ENCODE measurements around the gene SMIM32.

The SMIM32 gene

GRCh38 chr5:136192526-136193321, at the start of gene SMIM32:
TSS of gene SMIM32 (minus strand) at chr5:136193162. CDS start at chr5:136192524, 638 bp downstream.
- peaks cover 40% of the 10 kb centered on the region for H3K27me3 ChIP-seq (ENCODE audit: insufficient read depth, poor library complexity, severe bottlenecking)
- peak; percentile 61 for DNase-seq (ENCODE audit: low spot score)

GRCh38 chr5:136242611-136243010, 49.6 kb upstream of the SMIM32 start:
- Histone ChIP-seq H3K27ac (ENCODE audit: poor library complexity, severe bottlenecking) (no peak overlapping the region), H3K9me3 (ENCODE audit: severe bottlenecking) (no peaks in the 10 kb centered on the region), H3K4me1 (ENCODE audit: insufficient read depth, poor library complexity, severe bottlenecking) (no peaks in the 10 kb centered on the region), H3K4me3 (ENCODE audit: severe bottlenecking) (no peak overlapping the region), H3K36me3 (ENCODE audit: low read depth) (no peaks in the 10 kb centered on the region), H3K27me3 (ENCODE audit: insufficient read depth, poor library complexity, severe bottlenecking) (no peaks in the 10 kb centered on the region)
- ATAC-seq (ENCODE audit: low read depth) (no peak), DNase-seq (ENCODE audit: low spot score) (no peak)
- no peak for TF ChIP-seq CTCF (IDR thresholded peaks at IDR 0.05; ENCODE audit: poor library complexity, severe bottlenecking)

More at GRCh38 chr5:136192526-136193321, at the start of gene SMIM32:
- Histone ChIP-seq H3K9me3 (ENCODE audit: severe bottlenecking) (no peaks in the 10 kb centered on the region), H3K4me1 (ENCODE audit: insufficient read depth, poor library complexity, severe bottlenecking) (no peaks in the 10 kb centered on the region), H3K4me3 (ENCODE audit: severe bottlenecking) (peak within 1 kb of the TSS; percentile 13), H3K27ac (ENCODE audit: poor library complexity, severe bottlenecking) (no peak within 1 kb of the TSS), H3K36me3 (ENCODE audit: low read depth) (no peaks in the 10 kb centered on the region)
- no peak for TF ChIP-seq CTCF (IDR thresholded peaks at IDR 0.05; ENCODE audit: poor library complexity, severe bottlenecking)
- ATAC-seq (ENCODE audit: low read depth), result peak; percentile 25

- no peaks in the 10 kb centered on the region for H3K27me3 ChIP-seq (ENCODE audit: insufficient read depth, poor library complexity, severe bottlenecking)
- H3K36me3 ChIP-seq (ENCODE audit: low read depth), result no peaks in the 10 kb centered on the region
- DNase-seq (ENCODE audit: low spot score), result no peak
- no peak for TF ChIP-seq CTCF (IDR thresholded peaks at IDR 0.05; ENCODE audit: poor library complexity, severe bottlenecking)
- no peak overlapping the region for H3K27ac ChIP-seq (ENCODE audit: poor library complexity, severe bottlenecking)
- H3K4me1 ChIP-seq (ENCODE audit: insufficient read depth, poor library complexity, severe bottlenecking), result no peaks in the 10 kb centered on the region
- no peak overlapping the region for H3K4me3 ChIP-seq (ENCODE audit: severe bottlenecking)
- no peaks in the 10 kb centered on the region for H3K9me3 ChIP-seq (ENCODE audit: severe bottlenecking)
- ATAC-seq (ENCODE audit: low read depth), result no peak
Observed at GRCh38 chr5:136242136-136242535, 49.2 kb upstream of the SMIM32 start.

GRCh38 chr5:136240894-136241293, 47.9 kb upstream of the SMIM32 start:
- DNase-seq (ENCODE audit: low spot score) (no peak), ATAC-seq (ENCODE audit: low read depth) (no peak)
- no peaks in the 10 kb centered on the region for H3K9me3 ChIP-seq (ENCODE audit: severe bottlenecking)
- TF ChIP-seq CTCF (IDR thresholded peaks at IDR 0.05; ENCODE audit: poor library complexity, severe bottlenecking), result no peak
- H3K4me1 ChIP-seq (ENCODE audit: insufficient read depth, poor library complexity, severe bottlenecking), result no peaks in the 10 kb centered on the region
- H3K36me3 ChIP-seq (ENCODE audit: low read depth), result no peaks in the 10 kb centered on the region
- no peak overlapping the region for H3K27ac ChIP-seq (ENCODE audit: poor library complexity, severe bottlenecking)
- H3K27me3 ChIP-seq (ENCODE audit: insufficient read depth, poor library complexity, severe bottlenecking), result no peaks in the 10 kb centered on the region
- no peak overlapping the region for H3K4me3 ChIP-seq (ENCODE audit: severe bottlenecking)

- Histone ChIP-seq H3K4me3 (ENCODE audit: severe bottlenecking) (no peak overlapping the region), H3K27me3 (ENCODE audit: insufficient read depth, poor library complexity, severe bottlenecking) (no peaks in the 10 kb centered on the region), H3K36me3 (ENCODE audit: low read depth) (no peaks in the 10 kb centered on the region), H3K9me3 (ENCODE audit: severe bottlenecking) (no peaks in the 10 kb centered on the region), H3K27ac (ENCODE audit: poor library complexity, severe bottlenecking) (no peak overlapping the region), H3K4me1 (ENCODE audit: insufficient read depth, poor library complexity, severe bottlenecking) (no peaks in the 10 kb centered on the region)
- TF ChIP-seq CTCF (IDR thresholded peaks at IDR 0.05; ENCODE audit: poor library complexity, severe bottlenecking), result no peak
- DNase-seq (ENCODE audit: low spot score), result no peak
- ATAC-seq (ENCODE audit: low read depth), result no peak
Observed at GRCh38 chr5:136236479-136237083, 43.6 kb upstream of the SMIM32 start.
